CD8-positive, alpha-beta memory T cell (primary cell): Measurements from ENCODE around the gene RAB24. TPM values are rescaled to one million over a fixed set of nuclear protein-coding genes. Genes with fewer than 3 reads are reported as not detected.
"Not testable (repeated sequence)": the region's sequence is repeated elsewhere in the genome, so short reads cannot be mapped to it uniquely, and the experiment has no call there.

ENCODE experiments used
- CTCF ChIA-PET: fragments of 350-600 bp; sonication (Branson Sonifier 250); formaldehyde crosslinking; loops from one replicate; lab custom pipeline; 2021; ENCODE audit warnings: antibody characterized with exemption; lab: Charles Lee
- POLR2A ChIA-PET: fragments of 350-600 bp; sonication (Branson Sonifier 250); formaldehyde crosslinking; loops from one replicate; lab custom pipeline; 2021; ENCODE audit warnings: antibody characterized with exemption; lab: Charles Lee
- DNase-seq, 5 donors: peaks; one replicate each; pipeline versions ENCODE4 v3.0.0 to v3.0.0-alpha.2; 2020 to 2022; ENCODE audit warnings: mixed read lengths in 1 of 5
- H3K27ac ChIP-seq: one replicate; pipeline ENCODE4 v1.7.0; 2013; ENCODE audit warnings: low read depth, mild to moderate bottlenecking, low read length, moderate library complexity
- H3K27me3 ChIP-seq: 2 replicates; pipeline ENCODE4 v1.7.0; 2013; ENCODE audit warnings: low read length, mild to moderate bottlenecking; ENCODE audit not compliant: insufficient read depth, poor library complexity, severe bottlenecking
- H3K36me3 ChIP-seq: 2 replicates; pipeline ENCODE4 v1.7.0; 2013; ENCODE audit warnings: mild to moderate bottlenecking, low read length, moderate library complexity; ENCODE audit not compliant: insufficient read depth
- H3K4me1 ChIP-seq: 2 replicates; pipeline ENCODE4 v1.7.0; 2013; ENCODE audit warnings: mild to moderate bottlenecking, low read length, moderate library complexity; ENCODE audit not compliant: insufficient read depth
- H3K4me3 ChIP-seq: 2 replicates; pipeline ENCODE4 v1.7.0; 2013; ENCODE audit warnings: mild to moderate bottlenecking, low read length
- H3K9me3 ChIP-seq: 2 replicates; pipeline ENCODE4 v1.7.0; 2013; ENCODE audit warnings: mild to moderate bottlenecking, low read length
- H3K27ac Mint-ChIP-seq, 8 donors: one replicate each; pipeline ENCODE4 v1.8.0; 2020 to 2021; ENCODE audit warnings: mixed read lengths in 8 of 8, mild to moderate bottlenecking in 6 of 8, inconsistent platforms in 3 of 8, moderate library complexity in 3 of 8
- H3K27me3 Mint-ChIP-seq, 2 donors: one replicate each; pipeline ENCODE4 v1.8.0; 2020 to 2021; ENCODE audit warnings: mixed read lengths in 2 of 2, mild to moderate bottlenecking in 1 of 2, moderate library complexity in 1 of 2
- H3K36me3 Mint-ChIP-seq, 3 donors: one replicate each; pipeline ENCODE4 v1.8.0; 2020 to 2021; ENCODE audit warnings: mixed read lengths in 3 of 3, inconsistent platforms in 1 of 3, mild to moderate bottlenecking in 1 of 3
- H3K4me1 Mint-ChIP-seq, 3 donors: one replicate each; pipeline ENCODE4 v1.8.0; 2020 to 2021; ENCODE audit warnings: mixed read lengths in 3 of 3, inconsistent platforms in 1 of 3, mild to moderate bottlenecking in 1 of 3
- H3K4me3 Mint-ChIP-seq, 7 donors: one replicate each; pipeline ENCODE4 v1.8.0; 2020 to 2021; ENCODE audit warnings: mixed read lengths in 7 of 7, mild to moderate bottlenecking in 6 of 7, moderate library complexity in 4 of 7, inconsistent platforms in 2 of 7
- H3K9me3 Mint-ChIP-seq, 5 donors: one replicate each; pipeline ENCODE4 v1.8.0; 2020 to 2022; ENCODE audit warnings: mixed read lengths in 5 of 5, mild to moderate bottlenecking in 3 of 5, moderate library complexity in 2 of 5, inconsistent platforms in 1 of 5
- polyA plus RNA-seq: library from polyadenylated mRNA; unstranded; fragments of 300-500 nt; fragmentation: Illumina TruSeq; gene quantifications from one replicate; pipeline ENCODE4 v1.2.3, GENCODE V29; 2021
- total RNA-seq, 2 experiments: library from RNA; stranded (reverse); gene quantifications; one replicate each; pipeline ENCODE4 v1.2.3, GENCODE V29; 2021

Gene RAB24
- total and polyA plus RNA-seq, 3 experiments from 2014 or later, result 22.9 to 28.3 (median 26.1) TPM

- DNase-seq, result peak; percentile 60 to 81 (median 64)
- Mint-ChIP-seq H3K4me3 (peak overlapping the region; percentile 44 to 77 (median 66)), H3K27ac (peak overlapping the region in 6 of 8 donors; percentile 63 to 95 (median 78)), H3K27me3 (peaks cover 0 to 2% of the 10 kb centered on the region in 2 donors), H3K36me3 (peaks cover 4 to 25% (median 8%) of the 10 kb centered on the region in 3 donors), H3K4me1 (peaks cover 49 to 67% (median 52%) of the 10 kb centered on the region in 3 donors), H3K9me3 (no peaks in the 10 kb centered on the region)
- POLR2A ChIA-PET, result interaction anchor here (0.5 kb wide), 1 partner anchor 37 kb away, joined by 3 read pairs; no protein-coding TSS in a partner anchor
- Histone ChIP-seq H3K36me3 (peaks cover 19% of the 10 kb centered on the region), H3K27ac (no peak overlapping the region), H3K9me3 (no peaks in the 10 kb centered on the region), H3K4me3 (no peak overlapping the region), H3K27me3 (no peaks in the 10 kb centered on the region), H3K4me1 (peaks cover 32% of the 10 kb centered on the region)
- CTCF ChIA-PET, result interaction anchor here (0.6 to 4.5 kb wide), 41 partner anchors 8 to 259 kb away, joined by 3 to 35 read pairs (median 5); partner anchors contain the start of genes DDX41, GRK6, LMAN2 and PDLIM7
Observed at GRCh38 chr5:177309351-177310191, 6.1 kb upstream of the RAB24 start.

DNA sequence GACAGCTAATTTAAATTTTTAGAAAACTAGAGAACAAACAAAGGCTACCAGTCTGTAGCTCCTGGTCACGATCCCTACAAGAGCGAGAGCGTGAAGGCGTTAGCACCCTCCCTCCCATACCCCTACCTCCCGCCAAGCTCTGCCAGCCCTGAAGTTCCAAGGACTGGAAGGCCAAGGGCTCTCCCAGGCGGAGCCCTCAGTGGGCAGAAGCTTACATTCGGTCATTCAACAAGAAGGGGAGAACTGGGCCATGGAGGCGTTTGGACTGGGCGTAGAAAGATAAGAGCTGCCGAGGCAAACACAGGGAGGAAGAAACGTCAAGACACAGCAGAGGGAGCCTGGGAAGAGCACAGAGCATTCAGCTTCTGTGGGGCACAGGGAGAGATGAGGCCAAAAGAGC lies 5.2 kb upstream of the RAB24 start:
- H3K4me3 Mint-ChIP-seq, result peak overlapping the region in 2 of 7 donors; percentile 46 to 70
- H3K9me3 Mint-ChIP-seq, result no peaks in the 10 kb centered on the region
- ChIA-PET POLR2A (no interaction called here), CTCF (interaction anchor here (1.0 to 4.5 kb wide), 25 partner anchors 9 to 207 kb away, joined by 3 to 35 read pairs (median 7); partner anchors contain the start of genes DDX41, LMAN2, PDLIM7 and RGS14)
- H3K4me3 ChIP-seq, result no peak overlapping the region
- H3K4me1 ChIP-seq, result peaks cover 38% of the 10 kb centered on the region
- H3K36me3 ChIP-seq, result peaks cover 19% of the 10 kb centered on the region
- H3K27ac ChIP-seq, result no peak overlapping the region
- no peak for DNase-seq
- H3K9me3 ChIP-seq, result no peaks in the 10 kb centered on the region
- H3K36me3 Mint-ChIP-seq, result peaks cover 4 to 32% (median 8%) of the 10 kb centered on the region in 3 donors
- H3K27ac Mint-ChIP-seq, result peak overlapping the region in 5 of 8 donors; percentile 44 to 95 (median 63)
- H3K27me3 Mint-ChIP-seq, result peaks cover 0 to 5% of the 10 kb centered on the region in 2 donors
- peaks cover 56 to 75% (median 59%) of the 10 kb centered on the region in 3 donors for H3K4me1 Mint-ChIP-seq
- H3K27me3 ChIP-seq, result no peaks in the 10 kb centered on the region

DNA sequence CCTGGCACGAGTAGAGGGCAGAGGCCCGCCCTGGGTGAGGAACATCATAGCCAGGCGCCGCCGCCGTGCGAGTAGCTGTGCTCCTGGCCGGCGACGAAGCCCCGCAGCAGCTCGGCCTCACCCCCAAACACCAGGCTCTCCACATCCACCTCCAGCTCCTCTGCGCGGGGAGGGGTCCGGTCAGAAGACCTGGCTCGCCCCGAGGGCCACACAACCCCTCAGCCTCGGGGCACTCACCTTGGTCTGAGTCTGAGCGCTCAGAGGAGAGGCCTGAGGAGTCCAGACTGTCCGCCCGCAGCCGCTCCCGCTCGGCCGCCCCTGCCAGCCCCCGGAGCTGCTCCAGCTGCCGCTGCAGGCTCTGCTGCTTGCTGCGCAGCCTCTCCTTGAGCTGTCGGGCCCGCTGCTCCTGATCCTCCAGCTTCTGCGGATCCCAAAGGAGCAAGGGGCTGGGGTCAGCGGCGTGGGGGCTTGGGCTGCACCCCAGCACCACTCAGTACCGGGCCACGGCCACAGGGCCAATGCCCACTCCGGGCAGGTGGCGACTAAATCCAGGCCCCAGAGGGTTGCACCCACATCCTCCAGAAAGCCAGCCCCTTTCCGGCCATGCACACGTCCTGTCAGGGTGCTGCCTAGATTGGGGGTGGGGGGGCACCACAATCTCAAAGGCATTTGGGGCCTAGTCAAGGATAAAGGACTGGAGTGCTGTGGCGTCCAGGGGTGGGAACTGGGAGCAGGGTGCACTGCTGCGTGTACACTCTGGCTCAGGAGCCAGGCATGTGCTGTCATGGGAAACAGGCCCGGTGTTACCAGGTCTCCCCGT lies 4.2 kb upstream of the RAB24 start:
- Histone ChIP-seq H3K9me3 (no peaks in the 10 kb centered on the region), H3K36me3 (peaks cover 19% of the 10 kb centered on the region), H3K27ac (no peak overlapping the region), H3K27me3 (no peaks in the 10 kb centered on the region), H3K4me3 (no peak overlapping the region), H3K4me1 (peaks cover 36% of the 10 kb centered on the region)
- POLR2A ChIA-PET, result no interaction called here
- H3K27me3 Mint-ChIP-seq, result peaks cover 0 to 5% of the 10 kb centered on the region in 2 donors
- peak overlapping the region in 1 of 8 donors; percentile 39 for H3K27ac Mint-ChIP-seq
- no peaks in the 10 kb centered on the region for H3K9me3 Mint-ChIP-seq
- H3K4me1 Mint-ChIP-seq, result peaks cover 53 to 76% (median 56%) of the 10 kb centered on the region in 3 donors
- peaks cover 4 to 36% (median 8%) of the 10 kb centered on the region in 3 donors for H3K36me3 Mint-ChIP-seq
- CTCF ChIA-PET, result interaction anchor here (1.0 to 4.5 kb wide), 8 partner anchors 9 to 194 kb away, joined by 3 to 35 read pairs (median 18); partner anchors contain the start of gene PDLIM7
- H3K4me3 Mint-ChIP-seq, result no peak overlapping the region
- DNase-seq, result no peak

DNA sequence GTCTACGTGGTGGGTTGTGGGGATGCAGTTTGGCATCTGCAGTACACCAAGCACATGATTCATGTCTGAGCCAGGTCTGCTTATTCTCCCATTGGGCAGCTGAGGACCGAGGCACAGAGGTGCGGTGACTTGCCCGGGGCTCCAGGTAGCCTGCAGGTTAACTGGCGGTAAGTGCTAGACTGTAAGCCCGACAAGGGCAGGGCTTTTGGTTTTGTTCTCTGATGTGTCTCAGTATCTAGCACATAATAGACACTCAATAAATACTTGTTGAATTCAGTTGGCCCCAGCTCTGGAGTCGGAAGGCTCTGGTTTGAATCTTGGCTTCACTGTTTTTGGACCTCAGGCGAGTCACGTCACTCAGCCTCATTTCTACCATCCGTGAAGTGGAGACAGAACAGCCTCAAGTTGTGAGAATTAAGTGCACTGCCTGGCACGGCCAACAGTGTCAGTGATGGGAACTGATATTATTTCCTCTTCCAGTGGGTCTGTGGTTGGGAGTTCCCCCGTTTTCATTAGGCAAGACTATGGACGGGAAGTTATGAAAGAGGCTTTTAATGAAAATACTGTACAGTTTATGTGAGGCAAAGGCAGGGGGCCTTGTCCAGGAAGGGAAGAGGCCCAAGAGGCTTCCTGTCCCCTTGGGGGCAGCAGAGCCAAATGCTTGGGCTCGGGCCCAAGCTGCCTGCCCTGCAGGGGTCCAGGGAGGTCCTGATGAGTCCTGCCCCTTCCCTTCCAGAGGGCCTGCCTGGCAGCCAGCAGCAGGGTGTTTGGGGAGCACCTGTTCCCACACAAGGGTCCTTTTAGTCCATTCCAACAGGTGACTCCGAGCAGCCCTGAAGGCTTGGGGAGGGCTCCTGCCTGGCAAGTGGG lies 3.4 kb upstream of the RAB24 start:
- H3K27ac ChIP-seq, result no peak overlapping the region
- no peaks in the 10 kb centered on the region for H3K27me3 ChIP-seq
- Mint-ChIP-seq H3K4me3 (peak overlapping the region in 3 of 7 donors; percentile 5 to 96 (median 61)), H3K36me3 (peaks cover 4 to 36% (median 8%) of the 10 kb centered on the region in 3 donors), H3K9me3 (no peaks in the 10 kb centered on the region), H3K4me1 (peaks cover 58 to 77% (median 61%) of the 10 kb centered on the region in 3 donors), H3K27me3 (peaks cover 0 to 5% of the 10 kb centered on the region in 2 donors), H3K27ac (peak overlapping the region in 7 of 8 donors; percentile 61 to 92 (median 68))
- H3K4me1 ChIP-seq, result peaks cover 39% of the 10 kb centered on the region
- ChIA-PET CTCF (interaction anchor here (0.9 to 4.5 kb wide), 2 partner anchors 95 to 150 kb away, joined by 3 to 31 read pairs; no protein-coding TSS in a partner anchor), POLR2A (no interaction called here)
- no peaks in the 10 kb centered on the region for H3K9me3 ChIP-seq
- peaks cover 19% of the 10 kb centered on the region for H3K36me3 ChIP-seq
- no peak for DNase-seq
- H3K4me3 ChIP-seq, result no peak overlapping the region

- H3K4me3 Mint-ChIP-seq, result peak overlapping the region in 6 of 7 donors; percentile 48 to 96 (median 94)
- DNase-seq, H3K9me3 ChIP-seq, H3K9me3 Mint-ChIP-seq, POLR2A ChIA-PET, H3K27me3 Mint-ChIP-seq, H3K27ac ChIP-seq, H3K27me3 ChIP-seq, H3K4me3 ChIP-seq: not testable (repeated sequence)
- Histone ChIP-seq H3K4me1 (peaks cover 41% of the 10 kb centered on the region), H3K36me3 (peaks cover 19% of the 10 kb centered on the region)
- H3K27ac Mint-ChIP-seq, result peak overlapping the region; percentile 8 to 83 (median 70)
- H3K4me1 Mint-ChIP-seq, result peaks cover 59 to 78% (median 68%) of the 10 kb centered on the region in 3 donors
- peaks cover 4 to 36% (median 8%) of the 10 kb centered on the region in 3 donors for H3K36me3 Mint-ChIP-seq
- CTCF ChIA-PET, result interaction anchor here (0.9 kb wide), 1 partner anchor 96 kb away, joined by 3 read pairs; no protein-coding TSS in a partner anchor
Observed at GRCh38 chr5:177306103-177306640, 2.7 kb upstream of the RAB24 start.

DNA sequence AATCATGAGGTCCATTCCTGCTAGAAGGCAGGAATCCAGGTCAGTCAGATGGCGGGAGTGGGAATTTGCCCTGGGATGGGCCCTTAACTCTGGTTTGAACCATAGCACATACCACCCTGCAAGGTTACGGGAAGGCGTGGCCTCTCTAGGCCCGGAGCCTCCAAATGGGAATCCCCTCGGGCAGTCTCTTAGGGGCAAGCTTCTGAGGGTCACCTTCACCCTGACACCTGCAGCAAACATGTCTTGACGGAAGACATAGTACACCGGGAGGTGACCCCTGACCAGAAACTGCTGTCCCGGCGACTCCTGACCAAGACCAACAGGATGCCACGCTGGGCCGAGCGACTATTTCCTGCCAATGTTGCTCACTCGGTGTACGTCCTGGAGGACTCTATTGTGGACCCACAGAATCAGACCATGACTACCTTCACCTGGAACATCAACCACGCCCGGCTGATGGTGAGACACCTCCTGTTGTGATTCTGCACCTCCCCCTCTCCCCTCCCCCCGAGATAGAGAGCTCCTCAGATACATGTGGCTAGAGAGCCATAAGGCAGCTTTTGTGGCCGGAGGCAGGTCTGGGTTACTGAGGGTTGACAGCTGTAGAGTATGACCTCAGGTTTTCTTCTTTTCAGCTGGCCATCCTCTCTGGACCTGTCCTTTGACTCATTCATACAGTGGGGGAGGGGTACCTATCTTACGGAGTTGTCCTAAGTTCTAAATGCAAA lies 1.0 kb upstream of the RAB24 start:
- Mint-ChIP-seq H3K27me3 (peaks cover 0 to 3% of the 10 kb centered on the region in 2 donors), H3K36me3 (peaks cover 6 to 39% (median 8%) of the 10 kb centered on the region in 3 donors), H3K9me3 (no peaks in the 10 kb centered on the region), H3K27ac (peak overlapping the region; percentile 92 to 99 (median 95)), H3K4me3 (peak overlapping the region; percentile 93 to 98 (median 96)), H3K4me1 (peaks cover 63 to 81% (median 73%) of the 10 kb centered on the region in 3 donors)
- Histone ChIP-seq H3K9me3 (no peaks in the 10 kb centered on the region), H3K27me3 (no peaks in the 10 kb centered on the region), H3K36me3 (peaks cover 19% of the 10 kb centered on the region), H3K27ac (peak overlapping the region; percentile 91), H3K4me1 (peaks cover 50% of the 10 kb centered on the region), H3K4me3 (peak overlapping the region; percentile 99)
- DNase-seq, result peak in 2 of 5 donors; percentile 31 to 52
- ChIA-PET POLR2A (interaction anchor here (0.6 to 1.5 kb wide), 5 partner anchors 8 to 816 kb away, joined by 3 to 6 read pairs (median 3); no protein-coding TSS in a partner anchor), CTCF (interaction anchor here (0.8 to 2.0 kb wide), 3 partner anchors 12 to 190 kb away, joined by 3 to 8 read pairs (median 5); no protein-coding TSS in a partner anchor)
